ENCODE results near the gene PRR19.

Gene PRR19

DNA sequence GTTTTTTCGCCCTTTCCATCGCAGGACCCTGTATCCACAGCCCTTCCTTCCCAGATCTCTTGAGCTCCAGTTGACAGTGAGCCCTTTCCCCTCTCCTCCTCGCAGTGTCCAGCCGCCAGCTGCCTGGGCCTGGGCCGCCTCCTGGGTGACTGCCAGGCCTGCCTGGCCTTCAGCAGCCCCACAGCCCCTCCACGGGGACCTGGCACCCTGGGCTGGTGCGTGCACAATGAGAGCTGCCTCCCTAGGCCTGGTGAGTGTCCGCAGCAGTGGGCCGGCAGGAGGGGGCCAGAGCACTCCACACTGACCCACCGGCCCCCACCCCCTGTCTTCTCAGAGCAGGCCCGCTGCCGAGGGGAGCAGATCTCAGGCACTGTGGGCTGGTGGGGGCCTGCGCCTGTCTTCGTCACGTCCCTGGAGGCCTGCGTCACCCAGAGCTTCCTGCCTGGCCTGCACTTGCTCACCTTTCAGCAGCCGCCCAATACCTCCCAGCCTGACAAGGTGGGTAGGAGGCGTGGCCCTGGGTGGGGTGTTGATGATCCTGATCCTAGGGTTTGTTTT is 42.5 kb downstream of the PRR19 start:
- H3K4me3 ChIP-seq (replicated peaks; ENCODE audit: low read depth, low read length) = no peak overlapping the region
- no peak for DNase-seq (ENCODE audit: low read depth)
- TF ChIP-seq, protein P1, sequence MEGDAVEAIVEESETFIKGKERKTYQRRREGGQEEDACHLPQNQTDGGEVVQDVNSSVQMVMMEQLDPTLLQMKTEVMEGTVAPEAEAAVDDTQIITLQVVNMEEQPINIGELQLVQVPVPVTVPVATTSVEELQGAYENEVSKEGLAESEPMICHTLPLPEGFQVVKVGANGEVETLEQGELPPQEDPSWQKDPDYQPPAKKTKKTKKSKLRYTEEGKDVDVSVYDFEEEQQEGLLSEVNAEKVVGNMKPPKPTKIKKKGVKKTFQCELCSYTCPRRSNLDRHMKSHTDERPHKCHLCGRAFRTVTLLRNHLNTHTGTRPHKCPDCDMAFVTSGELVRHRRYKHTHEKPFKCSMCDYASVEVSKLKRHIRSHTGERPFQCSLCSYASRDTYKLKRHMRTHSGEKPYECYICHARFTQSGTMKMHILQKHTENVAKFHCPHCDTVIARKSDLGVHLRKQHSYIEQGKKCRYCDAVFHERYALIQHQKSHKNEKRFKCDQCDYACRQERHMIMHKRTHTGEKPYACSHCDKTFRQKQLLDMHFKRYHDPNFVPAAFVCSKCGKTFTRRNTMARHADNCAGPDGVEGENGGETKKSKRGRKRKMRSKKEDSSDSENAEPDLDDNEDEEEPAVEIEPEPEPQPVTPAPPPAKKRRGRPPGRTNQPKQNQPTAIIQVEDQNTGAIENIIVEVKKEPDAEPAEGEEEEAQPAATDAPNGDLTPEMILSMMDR (IDR thresholded peaks at IDR 0.05; ENCODE audit: low read length, missing control alignments) = no peak

DNA sequence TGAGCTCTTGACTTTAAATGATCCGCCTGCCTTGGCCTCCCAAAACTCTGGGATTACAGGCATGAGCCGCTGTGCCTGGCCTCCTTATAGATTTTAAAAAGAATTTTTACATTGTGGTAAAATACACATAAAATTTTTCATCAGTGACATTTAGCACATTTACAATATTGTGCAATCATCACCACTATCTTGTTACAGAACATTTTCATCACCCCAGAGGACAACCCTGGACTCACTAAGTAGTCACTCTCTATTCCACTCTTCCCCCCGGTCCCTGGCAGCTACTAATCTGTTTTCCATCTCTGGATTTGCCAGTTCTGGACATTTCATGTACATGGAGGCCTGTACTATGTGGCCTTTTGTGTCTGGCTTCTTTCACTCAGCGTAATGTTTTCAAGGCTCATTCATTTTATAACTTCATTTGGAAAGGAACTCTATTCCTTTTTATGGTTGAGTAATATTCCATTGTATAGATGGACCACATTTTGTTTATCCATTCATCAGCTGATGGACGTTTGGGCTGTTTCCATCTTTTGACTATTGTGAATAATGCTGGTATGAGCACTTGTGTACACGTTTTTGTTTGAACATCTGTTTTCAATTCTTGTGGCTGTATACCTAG is 43.4 kb downstream of the PRR19 start:
- no peak overlapping the region for H3K4me3 ChIP-seq (replicated peaks; ENCODE audit: low read depth, low read length)
- TF ChIP-seq, protein P1 (IDR thresholded peaks at IDR 0.05; ENCODE audit: low read length, missing control alignments) = no peak
- DNase-seq (ENCODE audit: low read depth) = peak; percentile 32

DNA sequence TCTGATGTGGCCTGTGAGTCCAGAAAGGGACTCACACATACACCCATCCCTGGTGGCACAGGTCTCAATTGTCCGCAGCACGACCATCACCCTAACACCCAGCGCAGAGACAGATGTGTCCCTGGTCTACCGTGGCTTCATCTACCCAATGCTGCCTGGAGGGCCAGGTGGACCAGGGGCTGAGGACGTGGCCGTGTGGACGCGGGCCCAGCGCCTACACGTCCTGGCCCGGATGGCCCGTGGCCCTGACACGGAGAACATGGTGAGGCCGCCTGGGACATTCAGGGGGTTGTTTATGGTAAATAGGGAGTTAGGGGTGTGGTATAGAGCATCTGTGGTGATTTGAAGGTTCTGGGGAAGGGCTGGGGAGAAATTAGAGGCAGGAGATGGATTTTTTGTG is 46.3 kb downstream of the PRR19 start:
- TF ChIP-seq, protein P1 (IDR thresholded peaks at IDR 0.05; ENCODE audit: low read length, missing control alignments) = no peak
- no peak for DNase-seq (ENCODE audit: low read depth)
- no peak overlapping the region for H3K4me3 ChIP-seq (replicated peaks; ENCODE audit: low read depth, low read length)

DNA sequence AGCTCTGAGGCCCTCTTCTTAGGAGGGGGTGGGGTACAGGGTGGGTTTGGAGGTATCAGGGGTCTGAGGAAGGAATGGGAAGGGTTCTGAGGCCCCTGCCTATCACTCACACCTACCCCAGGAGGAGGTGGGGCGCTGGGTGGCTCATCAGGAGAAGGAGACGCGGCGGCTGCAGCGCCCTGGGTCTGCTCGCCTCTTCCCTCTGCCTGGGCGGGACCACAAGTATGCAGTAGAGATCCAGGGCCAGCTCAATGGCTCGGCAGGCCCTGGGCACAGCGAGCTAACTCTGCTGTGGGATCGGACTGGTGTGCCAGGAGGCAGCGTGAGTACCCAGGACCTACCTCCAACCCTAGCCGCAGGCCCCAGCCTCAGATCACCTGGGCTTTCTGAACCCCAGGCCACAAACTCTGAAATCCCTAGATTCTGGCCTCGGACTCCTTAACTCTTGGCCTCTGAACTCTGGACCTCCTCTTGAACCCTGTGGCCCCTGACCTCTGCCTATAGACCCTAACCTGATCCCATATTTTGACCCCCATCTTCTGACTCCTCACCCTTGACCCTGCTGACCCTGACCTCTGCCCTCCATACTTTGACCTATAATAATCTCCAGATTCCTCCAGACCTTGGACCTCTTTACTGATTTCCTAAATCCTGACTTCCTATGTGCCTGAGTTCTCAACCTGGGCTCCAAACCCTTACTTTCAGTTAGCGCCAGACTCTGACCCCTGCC is 47.6 kb downstream of the PRR19 start:
- TF ChIP-seq, protein P1 (IDR thresholded peaks at IDR 0.05; ENCODE audit: low read length, missing control alignments) = no peak
- H3K4me3 ChIP-seq (replicated peaks; ENCODE audit: low read depth, low read length) = no peak overlapping the region
- DNase-seq (ENCODE audit: low read depth) = no peak

DNA sequence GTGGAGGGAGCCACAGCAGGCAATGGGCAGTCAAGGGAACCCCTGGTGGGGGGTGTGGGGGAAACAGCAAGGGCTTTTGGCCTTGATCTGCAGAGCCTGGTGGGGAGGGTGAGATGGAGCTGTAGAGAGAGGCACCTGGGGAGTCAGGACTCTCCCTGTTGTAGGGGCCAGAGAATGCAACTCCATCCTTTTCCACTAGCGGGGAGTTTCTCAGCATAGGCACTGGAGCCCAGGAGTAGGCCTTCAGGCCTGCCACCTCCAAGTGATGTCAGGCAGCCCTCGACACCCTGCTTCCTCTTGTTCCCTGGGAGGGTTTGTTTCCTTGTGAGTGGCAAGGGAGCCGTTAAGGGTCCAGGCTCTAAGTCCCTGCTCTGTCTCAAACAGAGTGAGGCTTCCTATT is 48.5 kb downstream of the PRR19 start:
- no peak overlapping the region for H3K4me3 ChIP-seq (replicated peaks; ENCODE audit: low read depth, low read length)
- DNase-seq (ENCODE audit: low read depth) = no peak
- TF ChIP-seq, protein P1 (IDR thresholded peaks at IDR 0.05; ENCODE audit: low read length, missing control alignments) = no peak

DNA sequence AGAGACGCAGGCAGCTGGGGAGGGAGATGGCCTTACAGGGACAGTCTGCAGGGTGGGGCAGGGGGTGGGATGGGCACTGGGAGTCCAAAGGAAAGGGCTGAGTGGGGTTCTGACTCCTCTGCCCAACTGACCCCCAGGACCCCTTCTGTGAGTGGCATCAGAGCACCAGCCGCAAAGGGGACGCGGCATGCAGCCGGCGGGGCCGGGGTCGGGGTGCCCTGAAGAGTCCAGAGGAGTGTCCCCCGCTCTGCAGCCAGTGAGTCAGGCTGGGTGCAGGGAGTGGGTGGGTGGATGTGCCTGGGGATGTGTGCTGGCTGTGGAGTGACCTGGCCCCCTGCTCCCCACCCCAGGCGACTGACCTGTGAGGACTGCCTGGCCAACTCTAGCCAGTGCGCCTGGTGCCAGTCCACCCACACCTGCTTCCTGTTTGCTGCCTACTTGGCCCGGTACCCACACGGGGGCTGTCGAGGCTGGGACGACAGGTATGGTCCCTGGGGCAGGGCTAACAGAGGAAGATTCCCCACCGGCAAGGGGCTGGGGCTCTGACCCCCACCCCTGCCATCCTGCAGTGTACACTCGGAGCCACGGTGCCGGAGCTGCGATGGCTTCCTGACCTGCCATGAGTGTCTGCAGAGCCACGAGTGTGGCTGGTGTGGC is 49.3 kb downstream of the PRR19 start:
- TF ChIP-seq, protein P1 (IDR thresholded peaks at IDR 0.05; ENCODE audit: low read length, missing control alignments) = no peak
- DNase-seq (ENCODE audit: low read depth) = no peak
- no peak overlapping the region for H3K4me3 ChIP-seq (replicated peaks; ENCODE audit: low read depth, low read length)
